Suprapubic skin (tissue), 4 donors: ENCODE results near the gene KCNA2. TPM values are rescaled to one million over a fixed set of nuclear protein-coding genes. Genes with fewer than 3 reads are reported as not detected.

Source experiments
- DNase-seq, 2 donors: peaks; one replicate each; pipeline ENCODE4 v3.0.0-alpha.2; 2019; ENCODE audit warnings: low spot score in 2 of 2
- H3K27ac ChIP-seq: fragments of 200-600 bp; sonication (generic); one replicate; pipeline ENCODE4 v1.5.1; 2019
- H3K27me3 ChIP-seq: fragments of 200-600 bp; sonication (generic); one replicate; pipeline ENCODE4 v1.5.1; 2019
- H3K36me3 ChIP-seq: fragments of 200-600 bp; sonication (generic); one replicate; pipeline ENCODE4 v1.5.1; 2019
- H3K4me1 ChIP-seq: fragments of 200-600 bp; sonication (generic); one replicate; pipeline ENCODE4 v1.5.1; 2019
- H3K4me3 ChIP-seq: fragments of 200-600 bp; sonication (generic); one replicate; pipeline ENCODE4 v1.5.1; 2019; ENCODE audit warnings: mild to moderate bottlenecking
- H3K9me3 ChIP-seq: fragments of 200-600 bp; sonication (generic); one replicate; pipeline ENCODE4 v1.5.1; 2019
- CTCF ChIP-seq, 2 donors: fragments of 200-600 bp in 1 of 2; fragments of 450-650 bp in 1 of 2; sonication (generic) in 1 of 2; IDR thresholded peaks; one replicate each; pipeline ENCODE4 v1.5.1; 2016 to 2019; ENCODE audit warnings: antibody characterized with exemption in 2 of 2, mild to moderate bottlenecking in 1 of 2, moderate library complexity in 1 of 2
- EP300 ChIP-seq: sonication (generic); formaldehyde crosslinking; IDR thresholded peaks from one replicate; pipeline ENCODE4 v1.6.1; 2017; ENCODE audit warnings: antibody characterized with exemption
- POLR2A ChIP-seq, 2 donors: fragments of 450-650 bp; IDR thresholded peaks; one replicate each; pipeline ENCODE4 v1.6.1; 2017; ENCODE audit warnings: antibody characterized with exemption in 2 of 2, mild to moderate bottlenecking in 2 of 2, moderate library complexity in 2 of 2
- POLR2AphosphoS5 ChIP-seq, 3 donors: sonication (generic); formaldehyde crosslinking; IDR thresholded peaks; one replicate each; pipeline ENCODE4 v1.6.1; 2017; ENCODE audit warnings: antibody characterized with exemption in 3 of 3
- WGBS: methylation state at CpG from one replicate; pipeline ENCODE4 v1.1.5; 2018; 5-methylcytosine and 5-hydroxymethylcytosine counted together
- total RNA-seq, 4 donors: library from RNA; depleted of rRNA; stranded (reverse); fragments of >200 nt; gene quantifications; one replicate each; pipeline ENCODE4 v1.1.0, GENCODE V29; 2016

The KCNA2 gene
- under 1 TPM; 0.34 to 0.97 (median 0.54) TPM for total RNA-seq

GRCh38 chr1:110605901-110606656 is at the start of gene KCNA2:
Gene KCNA2, minus strand, starts transcription at chr1:110606358. Its CDS starts 1,576 bp downstream, at chr1:110604782.
- no peaks in the 10 kb centered on the region for H3K9me3 ChIP-seq
- H3K36me3 ChIP-seq: no peaks in the 10 kb centered on the region
- under 1% methylated on average over 29 of the region's 41 CpGs for WGBS
- H3K4me3 ChIP-seq: peak within 1 kb of the TSS; percentile 71
- H3K4me1 ChIP-seq: peaks cover 27% of the 10 kb centered on the region
- peaks cover 77% of the 10 kb centered on the region for H3K27me3 ChIP-seq
- H3K27ac ChIP-seq: peak within 1 kb of the TSS; percentile 34
- peak in 1 of 2 donors; percentile 69 for DNase-seq
- no peak for TF ChIP-seq CTCF (IDR thresholded peaks at IDR 0.05)
- TF ChIP-seq POLR2A (IDR thresholded peaks at IDR 0.05): no peak
- TF ChIP-seq POLR2AphosphoS5 (IDR thresholded peaks at IDR 0.05): no peak
- no peak for TF ChIP-seq EP300

- Histone ChIP-seq H3K4me3 (no peak overlapping the region), H3K36me3 (no peaks in the 10 kb centered on the region), H3K27me3 (no peaks in the 10 kb centered on the region), H3K4me1 (peaks cover 11% of the 10 kb centered on the region), H3K9me3 (no peaks in the 10 kb centered on the region), H3K27ac (no peak overlapping the region)
- TF ChIP-seq CTCF (IDR thresholded peaks at IDR 0.05) (no peak), POLR2A (IDR thresholded peaks at IDR 0.05) (no peak), POLR2AphosphoS5 (IDR thresholded peaks at IDR 0.05) (no peak), EP300 (no peak)
- 62% methylated on average over 2 of the region's 2 CpGs for WGBS
- DNase-seq: no peak
Measured at GRCh38 chr1:110650609-110651008, 44.5 kb upstream of the KCNA2 start.

- no peaks in the 10 kb centered on the region for H3K27me3 ChIP-seq
- H3K36me3 ChIP-seq: no peaks in the 10 kb centered on the region
- no peaks in the 10 kb centered on the region for H3K9me3 ChIP-seq
- TF ChIP-seq POLR2AphosphoS5 (IDR thresholded peaks at IDR 0.05) (no peak), CTCF (IDR thresholded peaks at IDR 0.05) (no peak), EP300 (no peak), POLR2A (IDR thresholded peaks at IDR 0.05) (no peak)
- WGBS: 69% methylated on average over 2 of the region's 2 CpGs
- H3K4me3 ChIP-seq: no peak overlapping the region
- no peak for DNase-seq
- H3K27ac ChIP-seq: no peak overlapping the region
- peaks cover 16% of the 10 kb centered on the region for H3K4me1 ChIP-seq
Measured at GRCh38 chr1:110648417-110648816, 42.3 kb upstream of the KCNA2 start.

- Histone ChIP-seq H3K27ac (no peak overlapping the region), H3K4me1 (peaks cover 16% of the 10 kb centered on the region), H3K9me3 (no peaks in the 10 kb centered on the region), H3K27me3 (no peaks in the 10 kb centered on the region), H3K36me3 (no peaks in the 10 kb centered on the region), H3K4me3 (no peak overlapping the region)
- no peak for TF ChIP-seq EP300
- no peak for TF ChIP-seq POLR2A (IDR thresholded peaks at IDR 0.05)
- no peak for TF ChIP-seq CTCF (IDR thresholded peaks at IDR 0.05)
- no peak for TF ChIP-seq POLR2AphosphoS5 (IDR thresholded peaks at IDR 0.05)
- no peak for DNase-seq
- WGBS: 33% methylated on average over 5 of the region's 5 CpGs
Measured at GRCh38 chr1:110647254-110647891, 41.2 kb upstream of the KCNA2 start.
